Measurements from ENCODE around the gene HGFAC. TPM values are rescaled to one million over a fixed set of nuclear protein-coding genes. Genes with fewer than 3 reads are reported as not detected.

Gene HGFAC
- total RNA-seq, 1 donor from 2014 or later: 2.4 TPM

DNA sequence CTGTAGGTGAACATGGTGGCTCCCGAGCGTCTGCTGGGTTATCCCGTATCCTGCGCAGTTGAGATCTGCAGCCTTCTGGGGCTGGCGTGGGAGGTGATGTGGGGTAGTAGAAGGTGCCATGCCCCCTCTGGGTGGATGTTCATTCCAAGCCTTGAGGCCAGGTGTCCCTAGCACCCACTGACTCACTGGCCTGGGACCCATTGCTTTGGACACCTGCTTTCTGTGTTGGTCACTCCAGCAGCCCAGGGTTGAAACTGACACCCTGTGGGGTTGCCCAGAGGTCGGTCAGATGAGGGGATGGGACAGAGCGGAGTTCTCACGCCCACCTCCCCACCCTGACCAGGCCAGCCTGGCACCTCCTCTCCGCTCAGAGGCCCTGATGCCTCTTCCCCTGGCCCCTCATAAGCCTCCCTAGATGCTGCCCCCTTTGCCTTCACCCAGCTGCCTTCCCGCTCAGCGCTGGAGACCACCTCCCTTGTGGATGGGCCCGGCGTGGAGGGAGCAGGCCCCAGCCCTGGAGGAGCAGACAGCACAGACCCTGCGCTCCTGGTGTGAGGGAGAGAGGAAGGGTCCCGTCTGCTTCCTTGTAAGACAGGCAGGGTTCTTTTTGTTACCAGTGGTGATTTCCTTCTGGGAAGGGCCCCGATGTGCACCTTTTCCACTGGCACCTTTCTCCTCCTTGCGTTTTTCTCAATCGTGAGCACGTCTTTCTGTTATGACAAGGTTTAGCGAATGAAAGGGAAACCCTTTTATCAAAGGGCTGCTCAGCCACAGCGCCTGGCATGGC is 23.3 kb downstream of the HGFAC start:
- Mint-ChIP-seq H3K4me3 (no peak overlapping the region), H3K27me3 (peaks cover 9% of the 10 kb centered on the region), H3K27ac (no peak overlapping the region), H3K9me3 (peaks cover 1% of the 10 kb centered on the region), H3K4me1 (ENCODE audit: unreplicated experiment) (no peaks in the 10 kb centered on the region), H3K36me3 (no peaks in the 10 kb centered on the region)
- no peak for DNase-seq (ENCODE audit: extremely low spot score, unreplicated experiment)
- TF ChIP-seq CTCF (conservative IDR thresholded peaks at IDR 0.05): no peak

DNA sequence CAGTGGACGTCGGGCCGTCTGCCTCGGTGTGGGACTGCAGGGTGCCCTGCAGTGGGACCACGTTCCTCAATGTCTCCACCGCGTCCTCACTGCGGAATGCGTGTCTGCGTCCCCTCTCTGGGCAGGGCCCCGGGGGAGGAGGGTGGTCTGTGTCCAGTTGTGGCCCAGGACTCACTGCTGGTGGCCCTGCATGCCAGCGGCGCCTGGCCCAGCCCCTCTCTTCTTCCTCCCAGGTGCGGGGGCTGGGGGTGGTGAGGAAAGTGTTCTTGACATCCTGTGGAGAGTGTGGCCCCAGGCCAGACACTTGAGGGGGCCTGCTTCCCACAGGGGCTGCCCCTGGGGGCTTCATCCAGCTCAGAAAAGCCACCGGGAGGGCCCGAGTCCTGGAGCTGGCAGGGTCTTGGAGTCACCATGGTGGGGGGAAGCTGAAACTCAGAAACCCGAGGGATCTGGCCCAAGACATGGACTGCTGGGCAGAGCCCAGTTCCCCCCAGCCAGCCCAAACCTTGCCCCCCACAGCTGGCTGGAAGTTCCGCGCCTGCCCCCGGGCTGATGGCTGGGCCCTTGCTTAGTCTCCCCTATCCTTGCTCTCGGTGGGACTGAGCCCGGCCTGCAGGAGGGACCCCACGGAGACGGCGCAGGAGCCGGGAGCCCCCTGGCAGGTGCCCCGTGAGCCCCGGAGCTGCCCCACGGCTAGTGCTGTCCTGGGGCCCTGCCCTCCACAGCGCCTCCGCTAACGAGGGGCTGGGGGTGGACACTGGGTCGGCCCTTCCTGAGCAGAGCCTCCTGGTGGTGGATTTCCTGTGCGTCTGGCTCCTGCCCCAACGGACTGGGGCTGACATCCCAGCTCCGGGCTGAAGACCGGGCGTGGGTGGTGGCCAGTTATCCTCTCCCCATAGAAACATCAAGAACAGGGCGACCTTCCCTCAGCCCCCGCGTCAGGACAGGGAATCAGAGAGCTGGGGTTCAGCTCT is 24.2 kb downstream of the HGFAC start:
- H3K27ac Mint-ChIP-seq: no peak overlapping the region

GRCh38 chr4:3466691-3467600 is 25.2 kb downstream of the HGFAC start:
- Mint-ChIP-seq H3K36me3 (no peaks in the 10 kb centered on the region), H3K27me3 (peaks cover 11% of the 10 kb centered on the region), H3K4me1 (ENCODE audit: unreplicated experiment) (no peaks in the 10 kb centered on the region), H3K27ac (no peak overlapping the region), H3K9me3 (no peaks in the 10 kb centered on the region), H3K4me3 (no peak overlapping the region)
- TF ChIP-seq CTCF (conservative IDR thresholded peaks at IDR 0.05): peak; percentile 11
- DNase-seq (ENCODE audit: extremely low spot score, unreplicated experiment): no peak

More for the DNA sequence above, 24.2 kb downstream of the HGFAC start:
- Mint-ChIP-seq H3K4me3 (no peak overlapping the region), H3K27me3 (peaks cover 11% of the 10 kb centered on the region), H3K9me3 (no peaks in the 10 kb centered on the region), H3K36me3 (no peaks in the 10 kb centered on the region), H3K4me1 (ENCODE audit: unreplicated experiment) (no peaks in the 10 kb centered on the region)
- peak; percentile 61 for TF ChIP-seq CTCF (conservative IDR thresholded peaks at IDR 0.05)
- no peak for DNase-seq (ENCODE audit: extremely low spot score, unreplicated experiment)

DNA sequence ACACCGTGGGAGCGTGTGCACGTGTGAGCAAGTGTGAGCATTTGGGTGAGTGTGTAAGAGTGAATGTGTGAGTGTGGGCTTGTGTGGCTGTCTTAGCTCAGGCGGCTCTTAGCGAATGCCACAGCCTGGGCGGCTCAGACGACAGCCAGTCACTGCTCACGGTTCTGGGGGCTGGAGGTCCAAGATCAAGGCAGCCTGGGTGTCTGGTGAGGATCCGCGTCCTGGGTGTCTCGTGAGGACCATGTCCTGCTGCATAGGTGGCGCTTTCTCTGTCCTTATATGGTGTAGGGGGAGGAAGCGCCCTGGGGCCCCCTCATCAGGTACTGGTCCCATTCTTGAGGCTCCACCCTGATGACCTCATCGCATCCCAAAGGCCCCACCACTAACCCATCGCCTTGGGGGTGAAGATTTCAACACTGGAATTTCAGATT is 25.8 kb downstream of the HGFAC start:
- Mint-ChIP-seq H3K4me1 (ENCODE audit: unreplicated experiment) (no peaks in the 10 kb centered on the region), H3K36me3 (no peaks in the 10 kb centered on the region), H3K27ac (no peak overlapping the region), H3K27me3 (peaks cover 11% of the 10 kb centered on the region), H3K9me3 (no peaks in the 10 kb centered on the region), H3K4me3 (no peak overlapping the region)
- TF ChIP-seq CTCF (conservative IDR thresholded peaks at IDR 0.05): no peak
- no peak for DNase-seq (ENCODE audit: extremely low spot score, unreplicated experiment)

- H3K4me1 Mint-ChIP-seq (ENCODE audit: unreplicated experiment): no peaks in the 10 kb centered on the region
- H3K27me3 Mint-ChIP-seq: peaks cover 9% of the 10 kb centered on the region
- no peak for DNase-seq (ENCODE audit: extremely low spot score, unreplicated experiment)
- no peak overlapping the region for H3K27ac Mint-ChIP-seq
- no peaks in the 10 kb centered on the region for H3K36me3 Mint-ChIP-seq
- H3K9me3 Mint-ChIP-seq: no peaks in the 10 kb centered on the region
- no peak overlapping the region for H3K4me3 Mint-ChIP-seq
- TF ChIP-seq CTCF (conservative IDR thresholded peaks at IDR 0.05): no peak
Observed at GRCh38 chr4:3468154-3468553, 26.4 kb downstream of the HGFAC start.
